IMR-90 (cell line): Measurements from ENCODE around the gene CDK12. TPM values are rescaled to one million over a fixed set of nuclear protein-coding genes. Genes with fewer than 3 reads are reported as not detected.

Experiments
- ATAC-seq: fragments of 200-7000 bp; cut with Tn5 transposase; 2 replicates; pipeline ENCODE4 v1.9.1; 2020; ENCODE audit warnings: low read depth, mild to moderate bottlenecking, moderate library complexity
- BruUV-seq: library from RNA; stranded (reverse); fragments of 400-500 nt; replicated peaks from 2 replicates; lab custom pipeline; 2021; lab: Mats Ljungman, UMichigan
- CTCF ChIA-PET: fragments of 300-600 bp; formaldehyde crosslinking; extraction: SDS; loops from one replicate; lab custom pipeline; 2021; ENCODE audit warnings: antibody characterized with exemption; lab: Yijun Ruan, JAX
- POLR2A ChIA-PET: fragments of 300-600 bp; sonication (Branson Sonifier 250); formaldehyde crosslinking; loops from one replicate; lab custom pipeline; 2022; ENCODE audit warnings: antibody characterized with exemption; ENCODE audit not compliant: unreplicated experiment; lab: Charles Lee
- DNase-seq: peaks from one replicate; pipeline ENCODE4 v3.0.0; 2013
- H2AFZ ChIP-seq: replicated peaks from 2 replicates; pipeline ENCODE3; 2013; ENCODE audit warnings: low read length, mild to moderate bottlenecking; ENCODE audit not compliant: poor library complexity
- H2AK5ac ChIP-seq: 2 replicates; pipeline ENCODE4 v1.6.1; 2013; ENCODE audit warnings: low read depth, low read length, inconsistent platforms
- H2AK9ac ChIP-seq: replicated peaks from 2 replicates; pipeline ENCODE3; 2013; ENCODE audit warnings: mild to moderate bottlenecking, low read depth, low read length, moderate library complexity; ENCODE audit not compliant: poor library complexity
- H2BK120ac ChIP-seq: 2 replicates; pipeline ENCODE4 v1.6.1; 2013; ENCODE audit warnings: low read depth, low read length, inconsistent platforms
- H2BK15ac ChIP-seq: 3 replicates; pipeline ENCODE4 v1.6.1; 2013; ENCODE audit warnings: low read depth, low read length, inconsistent platforms
- H2BK20ac ChIP-seq: 2 replicates; pipeline ENCODE4 v1.6.1; 2013; ENCODE audit warnings: low read depth, mild to moderate bottlenecking, inconsistent platforms, low read length, moderate library complexity
- H2BK5ac ChIP-seq: 2 replicates; pipeline ENCODE4 v1.6.1; 2013; ENCODE audit warnings: mild to moderate bottlenecking, low read depth, low read length, inconsistent platforms; ENCODE audit not compliant: poor library complexity, severe bottlenecking
- H3K14ac ChIP-seq: replicated peaks from 2 replicates; pipeline ENCODE4 v1.6.1; 2013; ENCODE audit warnings: low read depth, low read length, inconsistent platforms
- H3K18ac ChIP-seq: 2 replicates; pipeline ENCODE4 v1.6.1; 2013; ENCODE audit warnings: low read depth, low read length, control low read depth
- H3K23ac ChIP-seq: 2 replicates; pipeline ENCODE4 v1.6.1; 2013; ENCODE audit warnings: low read depth, low read length, inconsistent platforms
- H3K27ac ChIP-seq: 2 replicates; pipeline ENCODE4 v1.5.1; 2013; ENCODE audit warnings: mild to moderate bottlenecking, control low read depth, low read length; ENCODE audit not compliant: insufficient read depth
- H3K27me3 ChIP-seq: 2 replicates; pipeline ENCODE4 v1.6.1; 2013; ENCODE audit warnings: low read length; ENCODE audit not compliant: control insufficient read depth, insufficient read depth
- H3K36me3 ChIP-seq: 2 replicates; pipeline ENCODE4 v1.6.1; 2013; ENCODE audit warnings: low read length, mixed read lengths; ENCODE audit not compliant: control insufficient read depth, insufficient read depth
- H3K4ac ChIP-seq: 2 replicates; pipeline ENCODE4 v1.6.1; 2013; ENCODE audit warnings: low read depth, low read length, inconsistent platforms
- H3K4me1 ChIP-seq: 2 replicates; pipeline ENCODE4 v1.6.1; 2013; ENCODE audit warnings: low read length, mixed read lengths; ENCODE audit not compliant: control insufficient read depth, insufficient read depth
- H3K4me2 ChIP-seq: 2 replicates; pipeline ENCODE4 v1.6.1; 2013; ENCODE audit warnings: low read depth, mild to moderate bottlenecking, control low read depth, low read length, moderate library complexity
- H3K4me3 ChIP-seq: 2 replicates; pipeline ENCODE4 v1.5.1; 2013; ENCODE audit warnings: low read depth, mild to moderate bottlenecking, control low read depth, low read length, moderate library complexity; ENCODE audit not compliant: insufficient read depth
- H3K56ac ChIP-seq: 2 replicates; pipeline ENCODE4 v1.6.1; 2013; ENCODE audit warnings: low read length, inconsistent platforms; ENCODE audit not compliant: insufficient read depth; ENCODE audit errors: extremely low read depth
- H3K79me1 ChIP-seq, 2 experiments: 2 replicates each; pipeline ENCODE4 v1.6.1; 2013; ENCODE audit warnings: low read length in 2 of 2, inconsistent platforms in 1 of 2, low read depth in 1 of 2
- H3K9ac ChIP-seq: 2 replicates; pipeline ENCODE4 v1.6.1; 2013; ENCODE audit warnings: low read depth, low read length, control low read depth
- H3K9me1 ChIP-seq: 2 replicates; pipeline ENCODE4 v1.6.1; 2013; ENCODE audit warnings: low read length, inconsistent platforms; ENCODE audit not compliant: insufficient read depth
- H3K9me3 ChIP-seq: 2 replicates; pipeline ENCODE4 v1.6.1; 2013; ENCODE audit warnings: low read length; ENCODE audit not compliant: control insufficient read depth, insufficient read depth
- H4K20me1 ChIP-seq: 2 replicates; pipeline ENCODE4 v1.6.1; 2013; ENCODE audit warnings: low read length, inconsistent platforms; ENCODE audit not compliant: insufficient read depth
- H4K5ac ChIP-seq: 2 replicates; pipeline ENCODE4 v1.6.1; 2013; ENCODE audit warnings: mild to moderate bottlenecking, low read depth, low read length, control low read depth
- H4K8ac ChIP-seq, 2 experiments: 2 replicates each; pipeline ENCODE4 v1.6.1; 2013; ENCODE audit warnings: low read depth in 2 of 2, low read length in 2 of 2, control low read depth in 1 of 2, inconsistent platforms in 1 of 2
- H4K91ac ChIP-seq: 2 replicates; pipeline ENCODE4 v1.6.1; 2013; ENCODE audit warnings: low read depth, low read length, inconsistent platforms; ENCODE audit not compliant: insufficient read depth
- NFE2L2 ChIP-seq: fragments of 150-350 bp; IDR thresholded peaks from 2 replicates; pipeline ENCODE4 v1.6.1; 2016; ENCODE audit warnings: low read depth, mild to moderate bottlenecking, low read length
- SMC3 ChIP-seq: fragments of 150-350 bp; IDR thresholded peaks from 2 replicates; pipeline ENCODE4 v1.6.1; 2016; ENCODE audit warnings: low read depth, mild to moderate bottlenecking, antibody characterized with exemption, low read length, moderate library complexity
- WGBS, 2 experiments: methylation state at CpG; one replicate each; pipeline versions ENCODE4 v1.1.5 to v1.1.7; 2013; ENCODE audit warnings: missing lambda C conversion rate in 2 of 2; ENCODE audit not compliant: insufficient read length in 1 of 2; ENCODE audit errors: extremely low coverage in 2 of 2; 5-methylcytosine and 5-hydroxymethylcytosine counted together
- dilution Hi-C: fragments of 300-500 bp; cut with HindIII; formaldehyde crosslinking; loops from one replicate; pipeline ENCODE4 v1.14.3; 2018; ENCODE audit warnings: low sequenced_read_pairs; ENCODE audit not compliant: unreplicated experiment
- in situ Hi-C: fragments of 300-500 bp; cut with MboI; formaldehyde crosslinking; loops from 3 replicates; pipeline ENCODE4 v1.14.3; 2019; ENCODE audit warnings: low sequenced_read_pairs, inconsistent platforms, mixed read lengths
- intact Hi-C: fragments of 100-400 bp; cut with micrococcal nuclease; formaldehyde crosslinking; loops from 2 replicates; pipeline ENCODE4 v1.10.0; 2022
- polyA plus RNA-seq, 3 experiments: library from polyadenylated mRNA; depleted of rRNA; stranded (reverse); fragments of >200 nt; gene quantifications; 2 replicates each; pipeline ENCODE4 v1.2.3, GENCODE V29; 2012; ENCODE audit warnings: low replicate concordance in 1 of 3
- total RNA-seq: library from RNA; depleted of rRNA; stranded (reverse); fragments of >200 nt; gene quantifications from 2 replicates; pipeline ENCODE4 v1.2.3, GENCODE V29; 2012

CDK12 gene
- total and polyA plus RNA-seq, 2 of the 4 experiments (the other 2 are of a cell fraction), result 16.1 to 27.1 TPM

DNA sequence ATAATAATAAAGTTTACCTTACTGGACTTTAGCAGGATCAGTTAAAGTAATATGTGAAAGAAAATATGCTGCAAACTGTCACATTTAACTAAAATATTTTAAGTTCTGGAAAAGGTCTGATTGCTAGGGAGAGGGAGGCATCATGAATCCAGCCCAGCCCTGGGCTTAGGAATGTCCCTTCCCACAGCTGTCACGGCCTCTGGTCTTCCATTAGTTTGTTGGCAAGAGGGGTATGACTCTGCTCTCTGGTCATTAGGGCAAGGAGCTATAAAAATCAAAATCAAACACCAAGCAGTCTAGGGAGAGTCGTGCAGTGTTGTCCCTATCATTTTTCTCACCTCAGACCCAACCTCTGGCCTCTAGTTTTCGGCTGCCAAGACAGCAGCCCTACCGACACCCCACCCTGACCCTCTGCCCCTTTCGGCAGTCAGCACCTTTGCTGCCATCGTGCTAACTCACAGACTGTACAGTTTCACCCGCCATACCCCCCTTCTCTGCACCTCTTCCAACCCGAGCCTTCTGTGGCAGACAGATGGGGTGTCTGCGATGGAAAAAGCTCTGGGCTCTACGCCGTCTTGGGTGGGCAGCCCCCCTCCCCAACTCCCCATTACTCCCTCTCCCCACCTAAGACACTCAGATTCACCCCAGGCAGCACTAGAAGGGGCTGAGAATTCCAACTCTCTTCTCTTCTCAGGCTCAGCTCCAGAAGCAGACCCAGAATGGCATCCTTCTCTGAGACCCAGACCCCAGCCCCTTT lies 105.0 kb downstream of the CDK12 start:
- Histone ChIP-seq H4K8ac (no peak overlapping the region), H2BK15ac (no peak overlapping the region), H2AK9ac (no peak overlapping the region), H2AFZ (no peak overlapping the region), H3K9me1 (0 out of 2 replicates have a peak, but pooled peaks cover 2% of the 10 kb centered on the region), H3K9ac (no peak overlapping the region), H3K18ac (no peak overlapping the region), H4K5ac (no peak overlapping the region), H3K56ac (no peak overlapping the region), H3K27me3 (no peaks in the 10 kb centered on the region), H3K27ac (no peak overlapping the region), H3K14ac (no peak overlapping the region), H2BK5ac (no peak overlapping the region), H3K4me2 (no peak overlapping the region), H3K79me1 (no peaks in the 10 kb centered on the region), H4K20me1 (no peaks in the 10 kb centered on the region), H3K4me1 (no peaks in the 10 kb centered on the region), H2BK120ac (no peak overlapping the region), H3K9me3 (peaks cover 2% of the 10 kb centered on the region; the same call in 1 of the 2 replicates), H3K4ac (no peak overlapping the region), H4K91ac (no peak overlapping the region), H3K36me3 (peaks cover 24% of the 10 kb centered on the region), H3K4me3 (no peak overlapping the region), H3K23ac (no peak overlapping the region), H2AK5ac (no peak overlapping the region), H2BK20ac (no peak overlapping the region)
- in situ Hi-C loops, result no loop called here
- no peak for ATAC-seq
- DNase-seq, result no peak
- intact Hi-C loops, result no loop called here
- ChIA-PET POLR2A (no interaction called here), CTCF (no interaction called here)
- no TSS peak for BruUV-seq
- TF ChIP-seq NFE2L2, result no peak
- TF ChIP-seq SMC3, result no peak
- 45% methylated on average over 5 of the region's 11 CpGs; no CpG with 5 or more reads in 1 of the 2 experiments for WGBS, 2 experiments
- dilution Hi-C loops, result no loop called here
